Effector memory CD8-positive, alpha-beta T cell (primary cell): ENCODE results near the gene EHD3.

Experiments used
- ATAC-seq: fragments of 150-1000 bp; cut with Tn5 transposase; replicated peaks from 2 replicates; pipeline ENCODE4 v1.10.0; 2021; ENCODE audit warnings: mild to moderate bottlenecking, moderate library complexity
- DNase-seq, 3 experiments: peaks; one replicate each; pipeline ENCODE4 v3.0.0; 2021
- H3K27ac Mint-ChIP-seq, 2 donors: one replicate each; pipeline ENCODE4 v1.8.0; 2022; ENCODE audit warnings: mild to moderate bottlenecking in 2 of 2, mixed read lengths in 2 of 2, moderate library complexity in 2 of 2
- H3K27me3 Mint-ChIP-seq, 2 donors: one replicate each; pipeline ENCODE4 v1.8.0; 2022; ENCODE audit warnings: mixed read lengths in 2 of 2
- H3K36me3 Mint-ChIP-seq: one replicate; pipeline ENCODE4 v1.8.0; 2022; ENCODE audit warnings: mild to moderate bottlenecking, moderate library complexity, mixed read lengths; ENCODE audit not compliant: insufficient read depth
- H3K4me1 Mint-ChIP-seq, 2 donors: one replicate each; pipeline ENCODE4 v1.8.0; 2022; ENCODE audit warnings: low read depth in 2 of 2, mixed read lengths in 2 of 2
- H3K4me3 Mint-ChIP-seq, 2 donors: one replicate each; pipeline ENCODE4 v1.8.0; 2022; ENCODE audit warnings: mild to moderate bottlenecking in 2 of 2, mixed read lengths in 2 of 2, moderate library complexity in 2 of 2
- H3K9me3 Mint-ChIP-seq, 2 donors: one replicate each; pipeline ENCODE4 v1.8.0; 2022; ENCODE audit warnings: mixed read lengths in 2 of 2

Gene EHD3

GRCh38 chr2:31246184-31246852, 12.4 kb downstream of the EHD3 start:
- Mint-ChIP-seq H3K4me1 (no peaks in the 10 kb centered on the region), H3K36me3 (peaks cover 4% of the 10 kb centered on the region), H3K27ac (no peak overlapping the region), H3K27me3 (no peaks in the 10 kb centered on the region), H3K4me3 (no peak overlapping the region), H3K9me3 (no peaks in the 10 kb centered on the region)
- DNase-seq (no peak), ATAC-seq (no peak)

- Mint-ChIP-seq H3K4me3 (no peak overlapping the region), H3K4me1 (no peaks in the 10 kb centered on the region)
- no peak for DNase-seq
These were observed 13.8 kb downstream of the EHD3 start for GRCh38 chr2:31247711-31248110.

GRCh38 chr2:31248139-31248538, 14.2 kb downstream of the EHD3 start:
- Mint-ChIP-seq H3K4me3 (no peak overlapping the region), H3K36me3 (peaks cover 4% of the 10 kb centered on the region), H3K9me3 (no peaks in the 10 kb centered on the region), H3K27ac (no peak overlapping the region), H3K27me3 (no peaks in the 10 kb centered on the region), H3K4me1 (no peaks in the 10 kb centered on the region)
- DNase-seq = no peak
- no peak for ATAC-seq

More at GRCh38 chr2:31247711-31248110, 13.8 kb downstream of the EHD3 start:
- Mint-ChIP-seq H3K27me3 (no peaks in the 10 kb centered on the region), H3K36me3 (peaks cover 4% of the 10 kb centered on the region), H3K9me3 (no peaks in the 10 kb centered on the region), H3K27ac (no peak overlapping the region)
- ATAC-seq = no peak

- H3K4me1 Mint-ChIP-seq = no peaks in the 10 kb centered on the region
- no peak overlapping the region for H3K27ac Mint-ChIP-seq
- ATAC-seq = no peak
- peaks cover 3% of the 10 kb centered on the region for H3K36me3 Mint-ChIP-seq
- no peak overlapping the region for H3K4me3 Mint-ChIP-seq
- H3K9me3 Mint-ChIP-seq = no peaks in the 10 kb centered on the region
- H3K27me3 Mint-ChIP-seq = no peaks in the 10 kb centered on the region
- DNase-seq = no peak
These were observed 15.2 kb downstream of the EHD3 start for GRCh38 chr2:31249009-31249690.

GRCh38 chr2:31251018-31251417, 17.1 kb downstream of the EHD3 start:
- Mint-ChIP-seq H3K27ac (no peak overlapping the region), H3K4me3 (no peak overlapping the region), H3K27me3 (no peaks in the 10 kb centered on the region), H3K9me3 (no peaks in the 10 kb centered on the region), H3K4me1 (peaks cover 0 to 4% of the 10 kb centered on the region in 2 donors), H3K36me3 (no peaks in the 10 kb centered on the region)
- ATAC-seq = no peak
- no peak for DNase-seq

- Mint-ChIP-seq H3K4me1 (peaks cover 0 to 5% of the 10 kb centered on the region in 2 donors), H3K27ac (no peak overlapping the region), H3K4me3 (no peak overlapping the region), H3K36me3 (no peaks in the 10 kb centered on the region), H3K9me3 (no peaks in the 10 kb centered on the region), H3K27me3 (no peaks in the 10 kb centered on the region)
- ATAC-seq (no peak), DNase-seq (no peak)
These were observed 17.9 kb downstream of the EHD3 start for GRCh38 chr2:31251851-31252250.

- Mint-ChIP-seq H3K4me3 (no peak overlapping the region), H3K4me1 (peaks cover 0 to 9% of the 10 kb centered on the region in 2 donors), H3K36me3 (no peaks in the 10 kb centered on the region), H3K9me3 (no peaks in the 10 kb centered on the region), H3K27me3 (no peaks in the 10 kb centered on the region), H3K27ac (peak overlapping the region in 1 of 2 donors; percentile 80)
- DNase-seq (no peak), ATAC-seq (no peak)
These were observed 19.6 kb downstream of the EHD3 start for GRCh38 chr2:31253356-31254131.

- ATAC-seq (no peak), DNase-seq (no peak)
- H3K36me3 Mint-ChIP-seq = no peaks in the 10 kb centered on the region
- no peaks in the 10 kb centered on the region for H3K27me3 Mint-ChIP-seq
- H3K4me1 Mint-ChIP-seq = peaks cover 0 to 9% of the 10 kb centered on the region in 2 donors
- no peak overlapping the region for H3K27ac Mint-ChIP-seq
- H3K9me3 Mint-ChIP-seq = no peaks in the 10 kb centered on the region
- no peak overlapping the region for H3K4me3 Mint-ChIP-seq
These were observed 20.6 kb downstream of the EHD3 start for GRCh38 chr2:31254237-31255203.

GRCh38 chr2:31255911-31256571, 22.1 kb downstream of the EHD3 start:
- Mint-ChIP-seq H3K9me3 (no peaks in the 10 kb centered on the region), H3K4me1 (peaks cover 0 to 9% of the 10 kb centered on the region in 2 donors), H3K27ac (no peak overlapping the region), H3K27me3 (no peaks in the 10 kb centered on the region), H3K36me3 (no peaks in the 10 kb centered on the region), H3K4me3 (peak overlapping the region in 1 of 2 donors; percentile 5)
- no peak for ATAC-seq
- DNase-seq = no peak

- Mint-ChIP-seq H3K36me3 (no peaks in the 10 kb centered on the region), H3K4me3 (peak overlapping the region in 1 of 2 donors; percentile 5), H3K27ac (peak overlapping the region in 1 of 2 donors; percentile 35), H3K9me3 (no peaks in the 10 kb centered on the region), H3K4me1 (peaks cover 0 to 9% of the 10 kb centered on the region in 2 donors), H3K27me3 (no peaks in the 10 kb centered on the region)
- ATAC-seq (no peak), DNase-seq (no peak)
These were observed 22.8 kb downstream of the EHD3 start for GRCh38 chr2:31256611-31257382.

- no peak for ATAC-seq
- Mint-ChIP-seq H3K4me1 (peaks cover 0 to 9% of the 10 kb centered on the region in 2 donors), H3K4me3 (no peak overlapping the region), H3K27me3 (no peaks in the 10 kb centered on the region), H3K27ac (no peak overlapping the region), H3K36me3 (no peaks in the 10 kb centered on the region), H3K9me3 (no peaks in the 10 kb centered on the region)
- no peak for DNase-seq
These were observed 24.4 kb downstream of the EHD3 start for GRCh38 chr2:31258351-31258750.

- DNase-seq (no peak), ATAC-seq (no peak)
- no peak overlapping the region for H3K27ac Mint-ChIP-seq
- H3K9me3 Mint-ChIP-seq = no peaks in the 10 kb centered on the region
- H3K4me3 Mint-ChIP-seq = no peak overlapping the region
- peaks cover 0 to 9% of the 10 kb centered on the region in 2 donors for H3K4me1 Mint-ChIP-seq
- H3K36me3 Mint-ChIP-seq = no peaks in the 10 kb centered on the region
- H3K27me3 Mint-ChIP-seq = no peaks in the 10 kb centered on the region
These were observed 25.1 kb downstream of the EHD3 start for GRCh38 chr2:31259075-31259474.
